ENCODE measurements around the gene ARPP21.

The ARPP21 gene

GRCh38 chr3:35739181-35739809 is 100.0 kb downstream of the ARPP21 start:
- DNase-seq, result no peak

- DNase-seq, result no peak
Observed at GRCh38 chr3:35739964-35740527, 100.7 kb downstream of the ARPP21 start.

GRCh38 chr3:35743218-35743617 is 103.9 kb downstream of the ARPP21 start:
- no peak for DNase-seq

GRCh38 chr3:35744419-35744818 is 105.1 kb downstream of the ARPP21 start:
- no peak for DNase-seq

- DNase-seq, result no peak
Observed at GRCh38 chr3:35745351-35745750, 106.0 kb downstream of the ARPP21 start.

GRCh38 chr3:35745802-35746484 is 106.6 kb downstream of the ARPP21 start:
- DNase-seq, result no peak

- DNase-seq, result no peak
Observed at GRCh38 chr3:35746492-35746891, 107.2 kb downstream of the ARPP21 start.

- no peak for DNase-seq
Observed at GRCh38 chr3:35748144-35748543, 108.8 kb downstream of the ARPP21 start.

- no peak for DNase-seq
Observed at GRCh38 chr3:35751207-35751606, 111.9 kb downstream of the ARPP21 start.

- DNase-seq, result no peak
Observed at GRCh38 chr3:35757991-35758757, 118.8 kb downstream of the ARPP21 start.

- DNase-seq, result no peak
Observed at GRCh38 chr3:35760146-35760545, 120.8 kb downstream of the ARPP21 start.

GRCh38 chr3:35761311-35761710 is 122.0 kb downstream of the ARPP21 start:
- no peak for DNase-seq

- no peak for DNase-seq
Observed at GRCh38 chr3:35772381-35773015, 133.2 kb downstream of the ARPP21 start.

GRCh38 chr3:35773417-35773816 is 134.1 kb downstream of the ARPP21 start:
- DNase-seq, result no peak

- no peak for DNase-seq
Observed at GRCh38 chr3:35776346-35776745, 137.0 kb downstream of the ARPP21 start.

- no peak for DNase-seq
Observed at GRCh38 chr3:35777065-35777464, 137.7 kb downstream of the ARPP21 start.

- DNase-seq, result no peak
Observed at GRCh38 chr3:35777563-35778554, 138.5 kb downstream of the ARPP21 start.

GRCh38 chr3:35779611-35780010 is 140.3 kb downstream of the ARPP21 start:
- no peak for DNase-seq

- no peak for DNase-seq
Observed at GRCh38 chr3:35780800-35781199, 141.5 kb downstream of the ARPP21 start.

- DNase-seq, result no peak
Observed at GRCh38 chr3:35781558-35781957, 142.2 kb downstream of the ARPP21 start.

- no peak for DNase-seq
Observed at GRCh38 chr3:35782355-35782754, 143.0 kb downstream of the ARPP21 start.

GRCh38 chr3:35784169-35784568 is 144.8 kb downstream of the ARPP21 start:
- no peak for DNase-seq

Measured in stimulated activated naive CD4-positive, alpha-beta T cell (primary cell).